Activated T-cell treated with anti-CD3 and anti-CD28 coated beads, Interleukin-2, amount 50 U/mL, for 72 hours (primary cell): ENCODE results near the gene SMG6. TPM values are rescaled to one million over a fixed set of nuclear protein-coding genes. Genes with fewer than 3 reads are reported as not detected.

ENCODE experiments used
- ATAC-seq, 2 donors: fragments of 150-1000 bp; cut with Tn5 transposase; replicated peaks in 1 of 2; 2 replicates each; pipeline ENCODE4 v1.10.0; 2021; ENCODE audit warnings: moderate library complexity in 2 of 2, mild to moderate bottlenecking in 1 of 2
- DNase-seq, 2 donors: peaks; one replicate each; pipeline ENCODE4 v3.0.0; 2021 to 2022; ENCODE audit warnings: mixed read lengths in 1 of 2
- H3K27ac Mint-ChIP-seq: one replicate; pipeline ENCODE4 v1.8.0; 2022; ENCODE audit warnings: mild to moderate bottlenecking, moderate library complexity, mixed read lengths
- H3K27me3 Mint-ChIP-seq: one replicate; pipeline ENCODE4 v1.8.0; 2022; ENCODE audit warnings: low read depth, mixed read lengths
- H3K36me3 Mint-ChIP-seq, 2 donors: one replicate each; pipeline ENCODE4 v1.8.0; 2022; ENCODE audit warnings: mixed read lengths in 2 of 2, mild to moderate bottlenecking in 1 of 2; ENCODE audit not compliant: insufficient read depth in 2 of 2
- H3K4me1 Mint-ChIP-seq: one replicate; pipeline ENCODE4 v1.8.0; 2022; ENCODE audit warnings: low read depth, mixed read lengths
- H3K4me3 Mint-ChIP-seq, 2 donors: one replicate each; pipeline ENCODE4 v1.8.0; 2022; ENCODE audit warnings: mild to moderate bottlenecking in 2 of 2, mixed read lengths in 2 of 2, moderate library complexity in 2 of 2
- H3K9me3 Mint-ChIP-seq, 2 donors: one replicate each; pipeline ENCODE4 v1.8.0; 2022; ENCODE audit warnings: mixed read lengths in 2 of 2
- total RNA-seq, 2 donors: library from RNA; stranded (reverse); gene quantifications; one replicate each; pipeline ENCODE4 v1.2.3, GENCODE V29; 2022

SMG6 gene
- total RNA-seq, 2 donors from 2014 or later, result 47.3 to 54.1 TPM

GRCh38 chr17:2295575-2295974 is 8.0 kb downstream of the SMG6 start:
- Mint-ChIP-seq H3K9me3 (no peaks in the 10 kb centered on the region), H3K4me1 (peaks cover 32% of the 10 kb centered on the region), H3K27me3 (no peaks in the 10 kb centered on the region), H3K4me3 (peak overlapping the region; percentile 24 to 37), H3K36me3 (peaks cover 17 to 37% of the 10 kb centered on the region in 2 donors), H3K27ac (peak overlapping the region; percentile 4)
- ATAC-seq (peak; percentile 73 to 74), DNase-seq (no peak)

GRCh38 chr17:2292100-2292499 is 11.5 kb downstream of the SMG6 start:
- DNase-seq, result no peak
- H3K4me3 Mint-ChIP-seq, result no peak overlapping the region
- no peak overlapping the region for H3K27ac Mint-ChIP-seq
- H3K4me1 Mint-ChIP-seq, result peaks cover 22% of the 10 kb centered on the region
- no peaks in the 10 kb centered on the region for H3K27me3 Mint-ChIP-seq
- no peak for ATAC-seq
- H3K9me3 Mint-ChIP-seq, result no peaks in the 10 kb centered on the region
- H3K36me3 Mint-ChIP-seq, result peaks cover 20 to 28% of the 10 kb centered on the region in 2 donors

- no peak overlapping the region for H3K4me3 Mint-ChIP-seq
- ATAC-seq (no peak), DNase-seq (no peak)
- no peak overlapping the region for H3K27ac Mint-ChIP-seq
- H3K9me3 Mint-ChIP-seq, result no peaks in the 10 kb centered on the region
- H3K27me3 Mint-ChIP-seq, result no peaks in the 10 kb centered on the region
- H3K36me3 Mint-ChIP-seq, result peaks cover 14 to 18% of the 10 kb centered on the region in 2 donors
- H3K4me1 Mint-ChIP-seq, result peaks cover 6% of the 10 kb centered on the region
These were observed 13.6 kb downstream of the SMG6 start for GRCh38 chr17:2289878-2290478.

GRCh38 chr17:2283302-2283701 is 20.3 kb downstream of the SMG6 start:
- Mint-ChIP-seq H3K9me3 (no peaks in the 10 kb centered on the region), H3K27me3 (no peaks in the 10 kb centered on the region), H3K36me3 (peaks cover 14 to 29% of the 10 kb centered on the region in 2 donors), H3K4me3 (no peak overlapping the region), H3K27ac (no peak overlapping the region), H3K4me1 (peaks cover 34% of the 10 kb centered on the region)
- ATAC-seq, result no peak
- DNase-seq, result no peak

GRCh38 chr17:2282297-2282873 is 21.2 kb downstream of the SMG6 start:
- Mint-ChIP-seq H3K27ac (peak overlapping the region; percentile 59), H3K27me3 (no peaks in the 10 kb centered on the region), H3K36me3 (peaks cover 11 to 29% of the 10 kb centered on the region in 2 donors), H3K4me3 (peak overlapping the region in 1 of 2 donors; percentile 4), H3K9me3 (no peaks in the 10 kb centered on the region), H3K4me1 (peaks cover 34% of the 10 kb centered on the region)
- DNase-seq, result no peak
- ATAC-seq, result peak; percentile 49 to 69

GRCh38 chr17:2279707-2280106 is 23.9 kb downstream of the SMG6 start:
- H3K27me3 Mint-ChIP-seq, result no peaks in the 10 kb centered on the region
- H3K4me1 Mint-ChIP-seq, result peaks cover 55% of the 10 kb centered on the region
- H3K9me3 Mint-ChIP-seq, result no peaks in the 10 kb centered on the region
- H3K36me3 Mint-ChIP-seq, result peaks cover 12 to 29% of the 10 kb centered on the region in 2 donors
- ATAC-seq (no peak), DNase-seq (no peak)
- H3K27ac Mint-ChIP-seq, result peak overlapping the region; percentile 75
- peak overlapping the region in 1 of 2 donors; percentile 46 for H3K4me3 Mint-ChIP-seq

GRCh38 chr17:2277429-2278170 is 26.0 kb downstream of the SMG6 start:
- Mint-ChIP-seq H3K9me3 (no peaks in the 10 kb centered on the region), H3K4me1 (peaks cover 67% of the 10 kb centered on the region), H3K27ac (no peak overlapping the region), H3K27me3 (no peaks in the 10 kb centered on the region), H3K4me3 (no peak overlapping the region), H3K36me3 (peaks cover 12 to 23% of the 10 kb centered on the region in 2 donors)
- no peak for ATAC-seq
- no peak for DNase-seq

- Mint-ChIP-seq H3K36me3 (peaks cover 6 to 13% of the 10 kb centered on the region in 2 donors), H3K4me3 (peak overlapping the region; percentile 20 to 31), H3K27ac (no peak overlapping the region), H3K4me1 (peaks cover 63% of the 10 kb centered on the region), H3K27me3 (no peaks in the 10 kb centered on the region), H3K9me3 (no peaks in the 10 kb centered on the region)
- DNase-seq (no peak), ATAC-seq (peak; percentile 16 to 40)
These were observed 27.9 kb downstream of the SMG6 start for GRCh38 chr17:2275722-2276121.

- Mint-ChIP-seq H3K4me3 (no peak overlapping the region), H3K27me3 (no peaks in the 10 kb centered on the region), H3K9me3 (no peaks in the 10 kb centered on the region), H3K36me3 (peaks cover 1 to 15% of the 10 kb centered on the region in 2 donors), H3K4me1 (peaks cover 71% of the 10 kb centered on the region), H3K27ac (no peak overlapping the region)
- ATAC-seq (no peak), DNase-seq (no peak)
These were observed 29.2 kb downstream of the SMG6 start for GRCh38 chr17:2274414-2274813.

GRCh38 chr17:2271985-2272702 is 31.4 kb downstream of the SMG6 start:
- DNase-seq (peak; percentile 47 to 48), ATAC-seq (peak; percentile 91 to 95)
- peaks cover 5 to 15% of the 10 kb centered on the region in 2 donors for H3K36me3 Mint-ChIP-seq
- H3K27me3 Mint-ChIP-seq, result no peaks in the 10 kb centered on the region
- peak overlapping the region; percentile 78 for H3K4me3 Mint-ChIP-seq
- H3K4me1 Mint-ChIP-seq, result peaks cover 86% of the 10 kb centered on the region
- no peaks in the 10 kb centered on the region for H3K9me3 Mint-ChIP-seq
- peak overlapping the region; percentile 92 for H3K27ac Mint-ChIP-seq

- Mint-ChIP-seq H3K36me3 (peaks cover 7 to 22% of the 10 kb centered on the region in 2 donors), H3K27ac (peak overlapping the region; percentile 96), H3K4me3 (peak overlapping the region; percentile 67 to 94), H3K27me3 (no peaks in the 10 kb centered on the region), H3K4me1 (peaks cover 93% of the 10 kb centered on the region), H3K9me3 (no peaks in the 10 kb centered on the region)
- ATAC-seq (no peak), DNase-seq (no peak)
These were observed 36.2 kb downstream of the SMG6 start for GRCh38 chr17:2267354-2267753.

GRCh38 chr17:2266865-2267228 is 36.7 kb downstream of the SMG6 start:
- no peaks in the 10 kb centered on the region for H3K9me3 Mint-ChIP-seq
- no peak for DNase-seq

More at GRCh38 chr17:2266865-2267228, 36.7 kb downstream of the SMG6 start:
- Mint-ChIP-seq H3K27ac (peak overlapping the region; percentile 96), H3K4me1 (peaks cover 93% of the 10 kb centered on the region), H3K27me3 (no peaks in the 10 kb centered on the region), H3K36me3 (peaks cover 7 to 19% of the 10 kb centered on the region in 2 donors), H3K4me3 (peak overlapping the region; percentile 67 to 94)
- no peak for ATAC-seq
